GM18499 (cell line): ENCODE measurements around the gene HEXIM2.
A peak's percentile ranks its signal among the peaks of the same experiment; 100 is the strongest.

ENCODE experiments used
- ATAC-seq: cut with Tn5 transposase; IDR thresholded peaks from one replicate; pipeline ENCODE4 v1.9.1; 2021; ENCODE audit warnings: moderate number of reproducible peaks; ENCODE audit not compliant: insufficient read depth, unreplicated experiment

HEXIM2 gene

GRCh38 chr17:45143094-45143670 is 18.5 kb upstream of the HEXIM2 start:
- no peak for ATAC-seq

- ATAC-seq = no peak
Observed at GRCh38 chr17:45143767-45144198, 17.9 kb upstream of the HEXIM2 start.

- ATAC-seq = no peak
Observed at GRCh38 chr17:45144199-45145034, 17.3 kb upstream of the HEXIM2 start.

GRCh38 chr17:45145035-45145389 is 16.7 kb upstream of the HEXIM2 start:
- no peak for ATAC-seq

GRCh38 chr17:45146166-45146565 is 15.5 kb upstream of the HEXIM2 start:
- no peak for ATAC-seq

GRCh38 chr17:45146592-45146889 is 15.1 kb upstream of the HEXIM2 start:
- ATAC-seq = no peak

- ATAC-seq = no peak
Observed at GRCh38 chr17:45146890-45147580, 14.6 kb upstream of the HEXIM2 start.

GRCh38 chr17:45147581-45148182 is 14.0 kb upstream of the HEXIM2 start:
- ATAC-seq = no peak

GRCh38 chr17:45148183-45149036 is 13.3 kb upstream of the HEXIM2 start, which contains the start of gene HEXIM1:
TSS of gene HEXIM1 (plus strand) at chr17:45148475. CDS start at chr17:45149191, 716 bp downstream.
- ATAC-seq = peak; percentile 36

GRCh38 chr17:45149037-45149668 is 12.5 kb upstream of the HEXIM2 start:
- ATAC-seq = no peak

- ATAC-seq = no peak
Observed at GRCh38 chr17:45149669-45150664, 11.7 kb upstream of the HEXIM2 start.

- no peak for ATAC-seq
Observed at GRCh38 chr17:45150911-45151809, 10.5 kb upstream of the HEXIM2 start.

GRCh38 chr17:45155029-45155428 is 6.6 kb upstream of the HEXIM2 start:
- ATAC-seq = no peak

GRCh38 chr17:45155483-45155882 is 6.2 kb upstream of the HEXIM2 start:
- no peak for ATAC-seq

GRCh38 chr17:45156242-45156641 is 5.4 kb upstream of the HEXIM2 start:
- no peak for ATAC-seq

GRCh38 chr17:45160447-45161287 is 1.0 kb upstream of the HEXIM2 start:
- peak; percentile 9 for ATAC-seq
